Immature natural killer cell (primary cell): ENCODE measurements around the gene CIDEC. TPM values are rescaled to one million over a fixed set of nuclear protein-coding genes. Genes with fewer than 3 reads are reported as not detected.
"Not testable (repeated sequence)": the region's sequence is repeated elsewhere in the genome, so short reads cannot be mapped to it uniquely, and the experiment has no call there.

Source experiments
- DNase-seq, 3 donors: peaks; one replicate each; pipeline ENCODE4 v3.0.0; 2022; ENCODE audit warnings: mixed read lengths in 1 of 3
- H3K27ac Mint-ChIP-seq, 6 donors: one replicate each; pipeline ENCODE4 v1.8.0; 2020; ENCODE audit warnings: mixed read lengths in 6 of 6, mild to moderate bottlenecking in 5 of 6, inconsistent platforms in 4 of 6, moderate library complexity in 3 of 6
- H3K27me3 Mint-ChIP-seq, 3 donors: one replicate each; pipeline ENCODE4 v1.8.0; 2020 to 2021; ENCODE audit warnings: low read depth in 3 of 3, mild to moderate bottlenecking in 3 of 3, mixed read lengths in 3 of 3, moderate library complexity in 3 of 3, inconsistent platforms in 1 of 3
- H3K36me3 Mint-ChIP-seq, 3 donors: one replicate each; pipeline ENCODE4 v1.8.0; 2020; ENCODE audit warnings: mixed read lengths in 3 of 3, inconsistent platforms in 2 of 3, mild to moderate bottlenecking in 2 of 3
- H3K4me1 Mint-ChIP-seq, 2 donors: one replicate each; pipeline ENCODE4 v1.8.0; 2020; ENCODE audit warnings: inconsistent platforms in 2 of 2, mild to moderate bottlenecking in 2 of 2, mixed read lengths in 2 of 2, moderate library complexity in 1 of 2
- H3K4me3 Mint-ChIP-seq, 5 donors: one replicate each; pipeline ENCODE4 v1.8.0; 2020; ENCODE audit warnings: mild to moderate bottlenecking in 5 of 5, mixed read lengths in 5 of 5, inconsistent platforms in 3 of 5, moderate library complexity in 3 of 5
- H3K9me3 Mint-ChIP-seq, 6 donors: one replicate each; pipeline ENCODE4 v1.8.0; 2020; ENCODE audit warnings: mild to moderate bottlenecking in 6 of 6, mixed read lengths in 6 of 6, inconsistent platforms in 4 of 6, moderate library complexity in 3 of 6
- polyA plus RNA-seq, 3 donors: library from polyadenylated mRNA; unstranded; fragments of 300-500 nt; fragmentation: Illumina TruSeq; gene quantifications; one replicate each; pipeline ENCODE4 v1.2.3, GENCODE V29; 2021

CIDEC gene
- polyA plus RNA-seq, 3 donors from 2014 or later = not detected

- H3K4me3 Mint-ChIP-seq, DNase-seq, H3K27me3 Mint-ChIP-seq, H3K9me3 Mint-ChIP-seq: not testable (repeated sequence)
- H3K4me1 Mint-ChIP-seq = peaks cover 27 to 45% of the 10 kb centered on the region in 2 donors
- H3K36me3 Mint-ChIP-seq = peaks cover 8 to 20% (median 18%) of the 10 kb centered on the region in 3 donors
- peak overlapping the region in 3 of 6 donors; percentile 15 to 67 (median 48) for H3K27ac Mint-ChIP-seq
Measured at GRCh38 chr3:9896755-9897407, 16.8 kb upstream of the CIDEC start.

GRCh38 chr3:9895715-9896114 lies 15.7 kb upstream of the CIDEC start:
- not testable (repeated sequence) for DNase-seq, H3K27me3 Mint-ChIP-seq, H3K4me3 Mint-ChIP-seq, H3K9me3 Mint-ChIP-seq
- Mint-ChIP-seq H3K36me3 (peaks cover 8 to 20% (median 18%) of the 10 kb centered on the region in 3 donors), H3K27ac (peak overlapping the region; percentile 11 to 67 (median 38)), H3K4me1 (peaks cover 30 to 48% of the 10 kb centered on the region in 2 donors)

GRCh38 chr3:9893739-9894138 lies 13.7 kb upstream of the CIDEC start:
- no peaks in the 10 kb centered on the region for H3K9me3 Mint-ChIP-seq
- peak overlapping the region; percentile 32 to 83 (median 73) for H3K27ac Mint-ChIP-seq
- H3K4me1 Mint-ChIP-seq = peaks cover 39 to 61% of the 10 kb centered on the region in 2 donors
- peak overlapping the region in 1 of 5 donors; percentile 11 for H3K4me3 Mint-ChIP-seq
- peaks cover 3 to 4% (median 4%) of the 10 kb centered on the region in 3 donors for H3K27me3 Mint-ChIP-seq
- peaks cover 8 to 20% (median 18%) of the 10 kb centered on the region in 3 donors for H3K36me3 Mint-ChIP-seq
- no peak for DNase-seq

GRCh38 chr3:9891072-9891622 lies 11.1 kb upstream of the CIDEC start:
- Mint-ChIP-seq H3K27ac (peak overlapping the region; percentile 96 to 99 (median 98)), H3K27me3 (peaks cover 3 to 4% (median 4%) of the 10 kb centered on the region in 3 donors), H3K36me3 (peaks cover 8 to 20% (median 14%) of the 10 kb centered on the region in 3 donors), H3K9me3 (no peaks in the 10 kb centered on the region), H3K4me1 (peaks cover 39 to 61% of the 10 kb centered on the region in 2 donors), H3K4me3 (peak overlapping the region; percentile 96 to 99 (median 98))
- DNase-seq = no peak

GRCh38 chr3:9890249-9891071 lies 10.4 kb upstream of the CIDEC start, which contains the start of gene JAGN1:
Gene JAGN1 (plus strand): TSS chr3:9890610. CDS start chr3:9890723, 113 bp downstream.
- peaks cover 3 to 4% (median 4%) of the 10 kb centered on the region in 3 donors for H3K27me3 Mint-ChIP-seq

GRCh38 chr3:9889405-9889804 lies 9.4 kb upstream of the CIDEC start:
- Mint-ChIP-seq H3K4me3 (peak overlapping the region; percentile 43 to 99 (median 97)), H3K9me3 (no peaks in the 10 kb centered on the region), H3K27ac (peak overlapping the region; percentile 96 to 99 (median 98)), H3K36me3 (peaks cover 8 to 14% (median 9%) of the 10 kb centered on the region in 3 donors), H3K27me3 (peaks cover 3 to 6% (median 4%) of the 10 kb centered on the region in 3 donors), H3K4me1 (peaks cover 32 to 47% of the 10 kb centered on the region in 2 donors)
- DNase-seq = no peak

More at GRCh38 chr3:9890249-9891071, 10.4 kb upstream of the CIDEC start, which contains the start of gene JAGN1:
- peaks cover 8 to 20% (median 14%) of the 10 kb centered on the region in 3 donors for H3K36me3 Mint-ChIP-seq
- peak; percentile 84 to 88 (median 88) for DNase-seq
- peak within 1 kb of the TSS; percentile 96 to 99 (median 98) for H3K4me3 Mint-ChIP-seq
- H3K9me3 Mint-ChIP-seq = no peaks in the 10 kb centered on the region
- peaks cover 37 to 55% of the 10 kb centered on the region in 2 donors for H3K4me1 Mint-ChIP-seq
- peak within 1 kb of the TSS; percentile 96 to 99 (median 98) for H3K27ac Mint-ChIP-seq

- H3K27ac Mint-ChIP-seq = peak overlapping the region in 4 of 6 donors; percentile 44 to 98 (median 77)
- H3K4me1 Mint-ChIP-seq = peaks cover 26 to 45% of the 10 kb centered on the region in 2 donors
- H3K9me3 Mint-ChIP-seq = no peaks in the 10 kb centered on the region
- peaks cover 3 to 9% (median 4%) of the 10 kb centered on the region in 3 donors for H3K27me3 Mint-ChIP-seq
- no peak for DNase-seq
- H3K36me3 Mint-ChIP-seq = peaks cover 8 to 9% (median 9%) of the 10 kb centered on the region in 3 donors
- peak overlapping the region in 2 of 5 donors; percentile 14 to 29 for H3K4me3 Mint-ChIP-seq
Measured at GRCh38 chr3:9888540-9888939, 8.5 kb upstream of the CIDEC start.

- DNase-seq = no peak
- Mint-ChIP-seq H3K27me3 (peaks cover 3 to 9% (median 4%) of the 10 kb centered on the region in 3 donors), H3K27ac (no peak overlapping the region), H3K4me3 (no peak overlapping the region), H3K9me3 (no peaks in the 10 kb centered on the region), H3K36me3 (peaks cover under 1 to 3% (median 2%) of the 10 kb centered on the region in 3 donors), H3K4me1 (peaks cover 19 to 36% of the 10 kb centered on the region in 2 donors)
Measured at GRCh38 chr3:9887480-9887879, 7.4 kb upstream of the CIDEC start.

- Mint-ChIP-seq H3K4me1 (peaks cover 13 to 27% of the 10 kb centered on the region in 2 donors), H3K36me3 (no peaks in the 10 kb centered on the region), H3K27ac (no peak overlapping the region), H3K4me3 (no peak overlapping the region), H3K27me3 (peaks cover 2 to 9% (median 3%) of the 10 kb centered on the region in 3 donors), H3K9me3 (no peaks in the 10 kb centered on the region)
- DNase-seq = no peak
Measured at GRCh38 chr3:9886328-9886727, 6.3 kb upstream of the CIDEC start.

GRCh38 chr3:9884555-9885165 lies 4.6 kb upstream of the CIDEC start:
- no peak for DNase-seq
- H3K4me1 Mint-ChIP-seq = peaks cover under 1 to 10% of the 10 kb centered on the region in 2 donors
- no peak overlapping the region for H3K4me3 Mint-ChIP-seq
- no peaks in the 10 kb centered on the region for H3K36me3 Mint-ChIP-seq
- H3K27me3 Mint-ChIP-seq = peaks cover 0 to 5% (median 2%) of the 10 kb centered on the region in 3 donors
- H3K9me3 Mint-ChIP-seq = no peaks in the 10 kb centered on the region
- H3K27ac Mint-ChIP-seq = peak overlapping the region in 1 of 6 donors; percentile 64

GRCh38 chr3:9883706-9884554 lies 3.9 kb upstream of the CIDEC start:
- peak overlapping the region in 1 of 5 donors; percentile 56 for H3K4me3 Mint-ChIP-seq
- peak overlapping the region in 1 of 6 donors; percentile 64 for H3K27ac Mint-ChIP-seq
- peaks cover 0 to 8% of the 10 kb centered on the region in 2 donors for H3K4me1 Mint-ChIP-seq

GRCh38 chr3:9881441-9881840 lies 1.4 kb upstream of the CIDEC start:
- H3K27ac Mint-ChIP-seq = no peak overlapping the region
- peaks cover 0 to 5% (median 4%) of the 10 kb centered on the region in 3 donors for H3K27me3 Mint-ChIP-seq
- no peaks in the 10 kb centered on the region for H3K9me3 Mint-ChIP-seq
- no peak for DNase-seq
- peaks cover 0 to 8% of the 10 kb centered on the region in 2 donors for H3K4me1 Mint-ChIP-seq
- H3K36me3 Mint-ChIP-seq = no peaks in the 10 kb centered on the region
- no peak overlapping the region for H3K4me3 Mint-ChIP-seq

More at GRCh38 chr3:9883706-9884554, 3.9 kb upstream of the CIDEC start:
- no peaks in the 10 kb centered on the region for H3K9me3 Mint-ChIP-seq
- DNase-seq = no peak
- H3K27me3 Mint-ChIP-seq = peaks cover 0 to 5% (median 4%) of the 10 kb centered on the region in 3 donors
- H3K36me3 Mint-ChIP-seq = no peaks in the 10 kb centered on the region
